Neural cell (in vitro differentiated cells): ENCODE measurements around the gene ANXA9. TPM values are rescaled to one million over a fixed set of nuclear protein-coding genes. Genes with fewer than 3 reads are reported as not detected.

Experiments used
- H2AFZ ChIP-seq: fragments of 200-600, 300-800 bp; sonication (generic), shearing (Covaris generic); 2 replicates; pipeline ENCODE4 v1.6.0; 2014; ENCODE audit warnings: low read depth, mild to moderate bottlenecking, antibody characterized with exemption, low read length, moderate library complexity
- H3F3A ChIP-seq: fragments of 200-600 bp; shearing (Covaris generic); 2 replicates; pipeline ENCODE4 v1.6.1; 2016; ENCODE audit warnings: mild to moderate bottlenecking, moderate library complexity, mixed read lengths, antibody characterized with exemption, low read length; ENCODE audit not compliant: insufficient read depth, poor library complexity, severe bottlenecking
- H3K27ac ChIP-seq: fragments of 200-600, 300-800 bp; sonication (generic), shearing (Covaris generic); 2 replicates; pipeline ENCODE4 v1.5.1; 2014; ENCODE audit warnings: mild to moderate bottlenecking, low read length, moderate library complexity
- H3K27me3 ChIP-seq: fragments of 300-800, 200-600 bp; sonication (generic), shearing (Covaris generic); 2 replicates; pipeline ENCODE4 v1.6.0; 2014; ENCODE audit warnings: mild to moderate bottlenecking, low read depth, low read length, moderate library complexity; ENCODE audit not compliant: insufficient read depth
- H3K36me3 ChIP-seq: fragments of 300-800, 200-600 bp; sonication (generic), shearing (Covaris generic); 2 replicates; pipeline ENCODE4 v1.5.1; 2014; ENCODE audit warnings: mild to moderate bottlenecking, antibody characterized with exemption, low read length, moderate library complexity; ENCODE audit not compliant: insufficient read depth
- H3K4me2 ChIP-seq: fragments of 300-800, 200-600 bp; sonication (generic), shearing (Covaris generic); 2 replicates; pipeline ENCODE4 v1.6.0; 2014; ENCODE audit warnings: mild to moderate bottlenecking, low read length
- H3K4me3 ChIP-seq: fragments of 300-800, 200-600 bp; sonication (generic), shearing (Covaris generic); 2 replicates; pipeline ENCODE4 v1.5.1; 2014; ENCODE audit warnings: mild to moderate bottlenecking, low read length, moderate library complexity
- H3K79me2 ChIP-seq: fragments of 200-600 bp; shearing (Covaris generic); replicated peaks from 2 replicates; pipeline ENCODE4 v1.6.0; 2014; ENCODE audit warnings: mild to moderate bottlenecking, low read length, moderate library complexity; ENCODE audit not compliant: insufficient read depth
- H3K9ac ChIP-seq: fragments of 300-800, 200-600 bp; sonication (generic), shearing (Covaris generic); 2 replicates; pipeline ENCODE4 v1.6.1; 2016; ENCODE audit warnings: mild to moderate bottlenecking, low read length, mixed read lengths
- H3K9me2 ChIP-seq: fragments of 200-600 bp; shearing (Covaris generic); 2 replicates; pipeline ENCODE4 v1.6.1; 2016; ENCODE audit warnings: mild to moderate bottlenecking, low read length, mixed read lengths; ENCODE audit not compliant: insufficient read depth
- H3K9me3 ChIP-seq: fragments of 200-600, 300-800 bp; sonication (generic), shearing (Covaris generic); 2 replicates; pipeline ENCODE4 v1.6.1; 2016; ENCODE audit warnings: mild to moderate bottlenecking, mixed run types, low read length, moderate library complexity, mixed read lengths
- H4K20me1 ChIP-seq: fragments of 200-600 bp; shearing (Covaris generic); 2 replicates; pipeline ENCODE4 v1.6.1; 2016; ENCODE audit warnings: mild to moderate bottlenecking, mixed run types; ENCODE audit not compliant: insufficient read depth
- CTCF ChIP-seq: fragments of 450-650 bp; IDR thresholded peaks from 2 replicates; pipeline ENCODE4 v1.5.1; 2014; ENCODE audit warnings: antibody characterized with exemption, mild to moderate bottlenecking, moderate library complexity; ENCODE audit not compliant: poor library complexity, severe bottlenecking
- EP300 ChIP-seq: fragments of 450-650 bp; conservative IDR thresholded peaks from 2 replicates; pipeline ENCODE4 v1.6.1; 2014; ENCODE audit warnings: antibody characterized with exemption, mild to moderate bottlenecking, moderate library complexity; ENCODE audit not compliant: poor library complexity, severe bottlenecking
- EZH2 ChIP-seq: fragments of 200-600, 300-800 bp; shearing (Covaris generic), sonication (generic); IDR thresholded peaks from 2 replicates; pipeline ENCODE4 v1.6.1; 2014; ENCODE audit warnings: antibody characterized with exemption, low read length, borderline replicate concordance, mild to moderate bottlenecking; ENCODE audit not compliant: insufficient read depth, poor library complexity, severe bottlenecking
- MXI1 ChIP-seq: fragments of 450-650 bp; conservative IDR thresholded peaks from 2 replicates; pipeline ENCODE4 v1.6.1; 2014; ENCODE audit warnings: antibody characterized with exemption, mild to moderate bottlenecking; ENCODE audit not compliant: poor library complexity, severe bottlenecking
- POLR2AphosphoS5 ChIP-seq: IDR thresholded peaks from 2 replicates; pipeline ENCODE4 v1.6.1; 2012
- RAD21 ChIP-seq: fragments of 450-650 bp; conservative IDR thresholded peaks from 2 replicates; pipeline ENCODE4 v1.6.1; 2014; ENCODE audit warnings: antibody characterized with exemption, mild to moderate bottlenecking, moderate library complexity
- REST ChIP-seq: IDR thresholded peaks from 2 replicates; pipeline ENCODE4 v1.6.1; 2012; ENCODE audit warnings: borderline replicate concordance
- SMC3 ChIP-seq: fragments of 450-650 bp; conservative IDR thresholded peaks from 2 replicates; pipeline ENCODE4 v1.6.1; 2014; ENCODE audit warnings: antibody characterized with exemption, mild to moderate bottlenecking, moderate library complexity; ENCODE audit not compliant: poor library complexity
- TAF1 ChIP-seq: IDR thresholded peaks from 2 replicates; pipeline ENCODE4 v1.6.1; 2012; ENCODE audit warnings: low read depth
- polyA plus RNA-seq: library from polyadenylated mRNA; depleted of rRNA; stranded (reverse); fragments of >200 nt; gene quantifications from 2 replicates; pipeline ENCODE4 v1.2.3, GENCODE V29; 2014

The ANXA9 gene
- polyA plus RNA-seq, 1 donor from 2014 or later = not detected

- Histone ChIP-seq H3K9me3 (no peaks in the 10 kb centered on the region), H3K9me2 (no peaks in the 10 kb centered on the region), H3K9ac (no peak overlapping the region), H4K20me1 (no peaks in the 10 kb centered on the region), H3K27me3 (no peaks in the 10 kb centered on the region), H3F3A (no peaks in the 10 kb centered on the region), H3K36me3 (no peaks in the 10 kb centered on the region), H3K79me2 (no peaks in the 10 kb centered on the region), H3K4me2 (no peak overlapping the region), H2AFZ (no peak overlapping the region), H3K27ac (no peak overlapping the region), H3K4me3 (no peak overlapping the region)
- TF ChIP-seq REST = no peak
- TF ChIP-seq POLR2AphosphoS5 = no peak
- no peak for TF ChIP-seq RAD21
- no peak for TF ChIP-seq EZH2
- TF ChIP-seq CTCF = no peak
- no peak for TF ChIP-seq TAF1
- no peak for TF ChIP-seq EP300
- no peak for TF ChIP-seq SMC3
- TF ChIP-seq MXI1 = no peak
These were observed 801 bp upstream of the ANXA9 start for GRCh38 chr1:150981177-150981804.

GRCh38 chr1:150985179-150985825, 3.2 kb downstream of the ANXA9 start:
- Histone ChIP-seq H3K27ac (no peak overlapping the region), H3K79me2 (no peaks in the 10 kb centered on the region), H3K9ac (no peak overlapping the region), H4K20me1 (no peaks in the 10 kb centered on the region), H2AFZ (no peak overlapping the region), H3K4me3 (no peak overlapping the region), H3K36me3 (no peaks in the 10 kb centered on the region), H3K9me3 (no peaks in the 10 kb centered on the region), H3K27me3 (no peaks in the 10 kb centered on the region), H3F3A (no peaks in the 10 kb centered on the region), H3K4me2 (no peak overlapping the region), H3K9me2 (no peaks in the 10 kb centered on the region)
- TF ChIP-seq POLR2AphosphoS5 (no peak), EP300 (no peak), RAD21 (no peak), MXI1 (no peak), EZH2 (no peak), SMC3 (no peak), CTCF (no peak), REST (no peak), TAF1 (no peak)
